GM19043 (cell line): ENCODE measurements around the gene CASK.
"Not testable (repeated sequence)": the region's sequence is repeated elsewhere in the genome, so short reads cannot be mapped to it uniquely, and the experiment has no call there.

ENCODE experiments used
- ATAC-seq: cut with Tn5 transposase; IDR thresholded peaks from one replicate; pipeline ENCODE4 v1.9.1; 2021; ENCODE audit warnings: low read depth; ENCODE audit not compliant: unreplicated experiment

Gene CASK

GRCh38 chrX:41526271-41526670 is 397.1 kb downstream of the CASK start:
- ATAC-seq, result no peak

- ATAC-seq, result no peak
Observed at GRCh38 chrX:41522671-41523070, 400.7 kb downstream of the CASK start.

GRCh38 chrX:41522081-41522480 is 401.3 kb downstream of the CASK start:
- no peak for ATAC-seq

GRCh38 chrX:41519468-41519867 is 403.9 kb downstream of the CASK start:
- no peak for ATAC-seq

- no peak for ATAC-seq
Observed at GRCh38 chrX:41518841-41519220, 404.5 kb downstream of the CASK start.

GRCh38 chrX:41518127-41518840 is 405.1 kb downstream of the CASK start:
- ATAC-seq, result no peak

GRCh38 chrX:41516999-41517765 is 406.2 kb downstream of the CASK start:
- ATAC-seq, result no peak

GRCh38 chrX:41516456-41516855 is 406.9 kb downstream of the CASK start:
- no peak for ATAC-seq

GRCh38 chrX:41515376-41515775 is 408.0 kb downstream of the CASK start:
- no peak for ATAC-seq

- ATAC-seq, result no peak
Observed at GRCh38 chrX:41514179-41514578, 409.2 kb downstream of the CASK start.

- ATAC-seq, result not testable (repeated sequence)
Observed at GRCh38 chrX:41512853-41513252, 410.5 kb downstream of the CASK start.

GRCh38 chrX:41512394-41512793 is 411.0 kb downstream of the CASK start:
- peak; percentile 96 for ATAC-seq

- ATAC-seq, result no peak
Observed at GRCh38 chrX:41507919-41508318, 415.4 kb downstream of the CASK start.

GRCh38 chrX:41502004-41502403 is 421.4 kb downstream of the CASK start:
- no peak for ATAC-seq

- ATAC-seq, result no peak
Observed at GRCh38 chrX:41499984-41500383, 423.4 kb downstream of the CASK start.

- no peak for ATAC-seq
Observed at GRCh38 chrX:41499195-41499594, 424.2 kb downstream of the CASK start.

GRCh38 chrX:41491267-41492004 is 431.9 kb downstream of the CASK start:
- ATAC-seq, result no peak

GRCh38 chrX:41490446-41490845 is 432.9 kb downstream of the CASK start:
- no peak for ATAC-seq

- ATAC-seq, result no peak
Observed at GRCh38 chrX:41482154-41482850, 441.1 kb downstream of the CASK start.

GRCh38 chrX:41481264-41482109 is 441.9 kb downstream of the CASK start:
- no peak for ATAC-seq
